Ovary (tissue), 9 donors: Measurements from ENCODE around the gene CRYGN. TPM values are rescaled to one million over a fixed set of nuclear protein-coding genes. Genes with fewer than 3 reads are reported as not detected.

Source experiments
- DNase-seq, 5 donors: peaks; one replicate each; pipeline ENCODE4 v3.0.0-alpha.2; 2019 to 2020
- H3K27ac ChIP-seq, 2 donors: fragments of 200-600 bp; one replicate each; pipeline versions ENCODE4 v1.5.1 to v1.8.0; 2019 to 2022
- H3K27me3 ChIP-seq: fragments of 200-600 bp; one replicate; pipeline ENCODE4 v1.8.0; 2022
- H3K36me3 ChIP-seq: fragments of 200-600 bp; sonication (generic); one replicate; pipeline ENCODE4 v1.5.1; 2019
- H3K4me1 ChIP-seq: one replicate; pipeline ENCODE4 v1.8.1; 2013; ENCODE audit warnings: mild to moderate bottlenecking, moderate library complexity; ENCODE audit not compliant: insufficient read depth
- H3K4me3 ChIP-seq: fragments of 200-600 bp; sonication (generic); one replicate; pipeline ENCODE4 v1.5.1; 2017
- H3K9me3 ChIP-seq, 2 donors: fragments of 200-600 bp in 1 of 2; sonication (generic) in 1 of 2; one replicate each; pipeline versions ENCODE4 v1.5.1 to v1.8.1; 2013 to 2019; ENCODE audit warnings: mild to moderate bottlenecking in 1 of 2, moderate library complexity in 1 of 2
- EP300 ChIP-seq: sonication (generic); formaldehyde crosslinking; IDR thresholded peaks from one replicate; pipeline ENCODE4 v1.6.1; 2017; ENCODE audit warnings: antibody characterized with exemption
- POLR2A ChIP-seq: fragments of 450-650 bp; IDR thresholded peaks from one replicate; pipeline ENCODE4 v1.6.1; 2017; ENCODE audit warnings: antibody characterized with exemption, mild to moderate bottlenecking, moderate library complexity
- WGBS, 3 donors: extraction: QIAGEN DNeasy Blood & Tissue Kit in 1 of 3; methylation state at CpG; one replicate each; pipeline versions ENCODE4 v1.1.5 to v1.1.7; 2013 to 2017; 5-methylcytosine and 5-hydroxymethylcytosine counted together
- intact Hi-C, 4 donors: fragments of 100-400 bp; cut with DNase I; formaldehyde crosslinking; loops; one replicate each; pipeline versions ENCODE4 v1.11.0 to v1.15.1; 2022 to 2023
- polyA plus RNA-seq, 2 donors: library from polyadenylated mRNA; stranded (reverse); fragments of 200-250 nt in 1 of 2; fragments of 350-450 nt in 1 of 2; fragmentation: Illumina TruSeq in 1 of 2; extraction: RNeasy Lipid Tissue Mini Kit (QIAGEN cat#74804) in 1 of 2; gene quantifications; one replicate each; pipeline ENCODE4 v1.2.3, GENCODE V29; 2013 to 2014
- total RNA-seq, 7 donors: library from RNA; depleted of rRNA in 2 of 7; stranded (reverse); fragments of >200 nt in 2 of 7; fragmentation: NEBNext Ultra II Directional in 3 of 7; extraction: Animal tissue kit (Norgen Biotek cat#: 25700) in 3 of 7; gene quantifications; one replicate each; pipeline versions ENCODE4 v1.1.0 to v1.2.4, GENCODE V29; 2016 to 2023
- TF ChIP-seq, protein P1 (sequence below), 3 donors: fragments of 450-650 bp in 2 of 3; fragments of 200-600 bp in 1 of 3; IDR thresholded peaks; one replicate each; pipeline versions ENCODE4 v1.5.1 to v1.8.0; 2016 to 2022; ENCODE audit warnings: antibody characterized with exemption in 3 of 3, mild to moderate bottlenecking in 1 of 3
- donor health status: DM: no; HTN: no; CAD: no; lungs with moderate emphysema.
- donor health status: DM: no; HTN: no; CAD: no.
- donor health status: Bipolar disorder and iron deficiency.
- donor health status: DM: yes; HTN: yes; CAD: no.
- donor health status: DM: no; HTN: no; CAD: no.
- donor health status: DM: yes; HTN: yes; CAD: no.

Gene CRYGN
- total and polyA plus RNA-seq, 9 donors: 0.24 to 2.3 (median 0.67) TPM; not detected in 2

DNA sequence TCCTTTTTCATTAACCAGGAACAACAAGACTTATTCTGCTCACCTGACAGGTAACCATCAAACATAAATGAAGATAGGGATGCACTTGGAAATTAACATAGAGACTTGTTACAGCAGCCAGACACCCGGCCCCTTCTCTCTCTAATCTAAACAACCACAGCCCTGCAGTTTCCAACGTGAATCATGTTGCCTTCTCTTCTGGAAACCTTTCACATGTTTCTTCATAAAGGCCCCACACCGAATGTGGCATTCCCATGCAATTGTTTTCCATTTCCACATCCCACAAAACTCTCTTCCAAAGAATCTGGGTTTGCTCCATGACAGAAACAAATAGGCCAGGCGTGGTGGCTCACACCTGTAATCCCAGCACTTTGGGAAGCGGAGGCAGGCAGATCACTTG, 15.1 kb downstream of the CRYGN start:
- TF ChIP-seq POLR2A (no peak), EP300 (no peak)
- TF ChIP-seq, protein P1, sequence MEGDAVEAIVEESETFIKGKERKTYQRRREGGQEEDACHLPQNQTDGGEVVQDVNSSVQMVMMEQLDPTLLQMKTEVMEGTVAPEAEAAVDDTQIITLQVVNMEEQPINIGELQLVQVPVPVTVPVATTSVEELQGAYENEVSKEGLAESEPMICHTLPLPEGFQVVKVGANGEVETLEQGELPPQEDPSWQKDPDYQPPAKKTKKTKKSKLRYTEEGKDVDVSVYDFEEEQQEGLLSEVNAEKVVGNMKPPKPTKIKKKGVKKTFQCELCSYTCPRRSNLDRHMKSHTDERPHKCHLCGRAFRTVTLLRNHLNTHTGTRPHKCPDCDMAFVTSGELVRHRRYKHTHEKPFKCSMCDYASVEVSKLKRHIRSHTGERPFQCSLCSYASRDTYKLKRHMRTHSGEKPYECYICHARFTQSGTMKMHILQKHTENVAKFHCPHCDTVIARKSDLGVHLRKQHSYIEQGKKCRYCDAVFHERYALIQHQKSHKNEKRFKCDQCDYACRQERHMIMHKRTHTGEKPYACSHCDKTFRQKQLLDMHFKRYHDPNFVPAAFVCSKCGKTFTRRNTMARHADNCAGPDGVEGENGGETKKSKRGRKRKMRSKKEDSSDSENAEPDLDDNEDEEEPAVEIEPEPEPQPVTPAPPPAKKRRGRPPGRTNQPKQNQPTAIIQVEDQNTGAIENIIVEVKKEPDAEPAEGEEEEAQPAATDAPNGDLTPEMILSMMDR (IDR thresholded peaks at IDR 0.05): no peak
- intact Hi-C loops: no loop called here
- H3K4me1 ChIP-seq: peaks cover 5% of the 10 kb centered on the region
- H3K4me3 ChIP-seq: no peak overlapping the region
- no peaks in the 10 kb centered on the region for H3K9me3 ChIP-seq
- no peaks in the 10 kb centered on the region for H3K36me3 ChIP-seq
- peak in 3 of 5 donors; percentile 4 to 21 (median 8) for DNase-seq
- H3K27me3 ChIP-seq: no peaks in the 10 kb centered on the region
- no peak overlapping the region for H3K27ac ChIP-seq
- WGBS, 3 donors: 56 to 65% (median 64%) methylated on average over 5 of the region's 5 CpGs

DNA sequence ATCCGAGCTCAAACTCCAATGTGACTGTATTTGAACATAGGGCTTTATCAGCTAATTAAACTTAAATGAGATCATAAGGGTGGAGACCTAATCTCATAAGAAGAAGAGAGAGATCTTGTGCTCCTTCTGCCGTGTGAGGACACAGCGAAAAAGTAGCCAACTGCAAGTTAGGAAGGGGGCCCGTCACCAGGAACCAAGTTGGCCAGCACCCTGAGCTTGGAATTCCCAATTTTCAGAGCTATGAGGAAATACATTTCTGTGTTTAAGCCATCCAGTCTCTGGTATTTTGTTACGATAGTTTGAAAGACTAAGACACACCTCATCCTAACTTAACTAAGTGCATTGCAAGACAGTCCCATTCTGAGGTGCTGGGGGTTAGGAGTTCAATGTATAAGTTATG, 16.0 kb downstream of the CRYGN start:
- Histone ChIP-seq H3K9me3 (no peaks in the 10 kb centered on the region), H3K36me3 (no peaks in the 10 kb centered on the region), H3K27ac (no peak overlapping the region), H3K4me1 (peaks cover 5% of the 10 kb centered on the region), H3K4me3 (no peak overlapping the region), H3K27me3 (no peaks in the 10 kb centered on the region)
- DNase-seq: peak in 1 of 5 donors; percentile 1
- intact Hi-C loops: no loop called here
- no peak for TF ChIP-seq POLR2A
- TF ChIP-seq, protein P1 (IDR thresholded peaks at IDR 0.05): no peak
- 83 to 87% (median 83%) methylated on average over 5 of the region's 5 CpGs for WGBS, 3 donors

DNA sequence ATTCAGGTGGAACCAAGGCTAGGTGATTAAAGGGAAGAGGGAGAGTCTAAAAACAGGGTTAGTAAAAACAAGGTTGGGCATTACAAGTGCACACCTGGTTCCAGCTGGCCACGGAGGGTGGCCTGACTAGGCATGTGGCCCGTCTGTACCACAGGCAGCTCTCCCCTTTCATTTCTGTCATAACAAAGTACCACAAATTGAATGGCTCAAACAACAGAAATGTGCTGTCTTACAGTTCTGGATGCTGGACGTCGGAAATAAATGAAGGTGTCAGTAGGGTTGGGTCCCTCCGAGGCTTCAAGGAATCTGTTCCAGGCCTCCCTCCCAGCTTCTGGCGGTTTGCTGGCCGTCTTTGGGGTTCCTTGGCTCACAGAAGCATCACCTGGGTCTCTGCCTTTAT, 16.7 kb downstream of the CRYGN start:
- DNase-seq: peak in 3 of 5 donors; percentile 7 to 13 (median 8)
- Histone ChIP-seq H3K36me3 (no peaks in the 10 kb centered on the region), H3K4me1 (peaks cover 5% of the 10 kb centered on the region), H3K9me3 (no peaks in the 10 kb centered on the region), H3K27ac (no peak overlapping the region), H3K4me3 (no peak overlapping the region), H3K27me3 (no peaks in the 10 kb centered on the region)
- 54 to 63% (median 61%) methylated on average over 7 of the region's 7 CpGs for WGBS, 3 donors
- TF ChIP-seq, protein P1 (IDR thresholded peaks at IDR 0.05): no peak
- intact Hi-C loops: no loop called here

DNA sequence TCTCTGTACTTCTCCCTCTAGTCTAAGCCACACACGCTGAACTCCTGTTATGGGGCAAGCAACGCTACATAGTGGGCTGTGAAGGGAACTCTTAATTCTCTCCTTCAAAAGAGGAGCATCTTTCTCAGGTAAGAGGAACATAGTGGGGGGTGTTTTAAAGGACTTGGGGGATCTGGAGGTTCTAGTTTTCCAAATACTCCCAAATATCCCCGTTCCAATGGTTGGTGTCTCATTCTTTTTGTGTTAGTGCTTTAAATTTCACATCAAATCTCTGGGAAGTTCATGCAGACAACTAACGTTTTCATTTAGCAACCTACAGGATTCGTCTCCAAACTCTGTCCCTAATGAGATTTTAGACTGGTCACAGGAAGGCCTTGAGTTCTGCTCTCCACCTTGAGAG, 17.7 kb downstream of the CRYGN start:
- no peak for DNase-seq
- 76 to 92% (median 84%) methylated on average over 5 of the region's 5 CpGs for WGBS, 3 donors
- intact Hi-C loops: no loop called here
- Histone ChIP-seq H3K4me3 (no peak overlapping the region), H3K9me3 (no peaks in the 10 kb centered on the region), H3K27ac (no peak overlapping the region), H3K36me3 (no peaks in the 10 kb centered on the region), H3K4me1 (peaks cover 5% of the 10 kb centered on the region), H3K27me3 (no peaks in the 10 kb centered on the region)
- TF ChIP-seq, protein P1 (IDR thresholded peaks at IDR 0.05): no peak
- TF ChIP-seq POLR2A: no peak
- no peak for TF ChIP-seq EP300

DNA sequence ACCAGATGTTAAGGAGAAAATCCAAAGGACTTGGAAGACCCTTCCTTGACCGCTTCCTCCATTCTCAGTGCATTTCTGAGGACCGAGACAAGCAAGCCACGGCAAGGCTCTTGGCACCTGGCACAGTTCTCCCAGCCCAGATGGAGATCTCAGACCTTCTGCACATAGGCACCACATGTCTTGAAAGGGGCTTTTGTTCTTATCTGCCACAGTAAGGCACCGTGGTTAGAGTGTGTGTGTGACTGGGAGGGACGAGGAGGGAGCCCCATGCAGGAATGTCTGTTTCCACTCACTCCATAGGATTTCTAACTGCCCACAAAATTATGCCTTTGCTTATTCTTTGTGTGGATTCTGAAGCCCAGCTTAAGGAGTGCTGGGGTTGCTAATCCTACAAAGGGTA, 19.8 kb downstream of the CRYGN start:
- TF ChIP-seq EP300 (no peak), POLR2A (no peak)
- TF ChIP-seq, protein P1 (IDR thresholded peaks at IDR 0.05): no peak
- H3K27me3 ChIP-seq: no peaks in the 10 kb centered on the region
- no peak overlapping the region for H3K4me3 ChIP-seq
- H3K36me3 ChIP-seq: no peaks in the 10 kb centered on the region
- H3K27ac ChIP-seq: no peak overlapping the region
- DNase-seq: no peak
- 80 to 92% (median 88%) methylated on average over 5 of the region's 5 CpGs for WGBS, 3 donors
- peaks cover 8% of the 10 kb centered on the region for H3K4me1 ChIP-seq
- H3K9me3 ChIP-seq: no peaks in the 10 kb centered on the region
- intact Hi-C loops: no loop called here
